Fibroblast of gingiva (primary cell): Measurements from ENCODE around the gene TMEM38B.
A peak's percentile ranks its signal among the peaks of the same experiment; 100 is the strongest.
"Not testable (repeated sequence)": the region's sequence is repeated elsewhere in the genome, so short reads cannot be mapped to it uniquely, and the experiment has no call there.

Experiments used
- DNase-seq: peaks from one replicate; pipeline ENCODE4 v3.0.0-alpha.2; 2011; ENCODE audit warnings: low read depth

TMEM38B gene

GRCh38 chr9:105722099-105722498, 27.8 kb downstream of the TMEM38B start:
- DNase-seq = no peak

GRCh38 chr9:105725370-105725769, 31.0 kb downstream of the TMEM38B start:
- DNase-seq = no peak

GRCh38 chr9:105728230-105728629, 33.9 kb downstream of the TMEM38B start:
- not testable (repeated sequence) for DNase-seq

- DNase-seq = not testable (repeated sequence)
Observed at GRCh38 chr9:105731420-105731819, 37.1 kb downstream of the TMEM38B start.

- DNase-seq = no peak
Observed at GRCh38 chr9:105735366-105735765, 41.0 kb downstream of the TMEM38B start.

- no peak for DNase-seq
Observed at GRCh38 chr9:105737205-105737604, 42.9 kb downstream of the TMEM38B start.

GRCh38 chr9:105742088-105742487, 47.7 kb downstream of the TMEM38B start:
- no peak for DNase-seq

GRCh38 chr9:105747325-105747724, 53.0 kb downstream of the TMEM38B start:
- not testable (repeated sequence) for DNase-seq

GRCh38 chr9:105751761-105752160, 57.4 kb downstream of the TMEM38B start:
- no peak for DNase-seq

GRCh38 chr9:105757496-105758251, 63.3 kb downstream of the TMEM38B start:
- peak; percentile 9 for DNase-seq

GRCh38 chr9:105760053-105760452, 65.7 kb downstream of the TMEM38B start:
- DNase-seq = no peak

- not testable (repeated sequence) for DNase-seq
Observed at GRCh38 chr9:105782561-105783494, 88.5 kb downstream of the TMEM38B start.

- DNase-seq = not testable (repeated sequence)
Observed at GRCh38 chr9:105783495-105783872, 89.1 kb downstream of the TMEM38B start.

GRCh38 chr9:105786796-105787195, 92.5 kb downstream of the TMEM38B start:
- DNase-seq = not testable (repeated sequence)

- no peak for DNase-seq
Observed at GRCh38 chr9:105816202-105816744, 121.9 kb downstream of the TMEM38B start.

- no peak for DNase-seq
Observed at GRCh38 chr9:105816981-105817380, 122.6 kb downstream of the TMEM38B start.

GRCh38 chr9:105818903-105819302, 124.6 kb downstream of the TMEM38B start:
- DNase-seq = no peak

- no peak for DNase-seq
Observed at GRCh38 chr9:105822814-105823213, 128.5 kb downstream of the TMEM38B start.
